IMR-90 (cell line): ENCODE measurements around the gene DCLRE1B. TPM values are rescaled to one million over a fixed set of nuclear protein-coding genes. Genes with fewer than 3 reads are reported as not detected.

ENCODE experiments used
- ATAC-seq: fragments of 200-7000 bp; cut with Tn5 transposase; 2 replicates; pipeline ENCODE4 v1.9.1; 2020; ENCODE audit warnings: low read depth, mild to moderate bottlenecking, moderate library complexity
- BruUV-seq: library from RNA; stranded (reverse); fragments of 400-500 nt; replicated peaks from 2 replicates; lab custom pipeline; 2021; lab: Mats Ljungman, UMichigan
- CTCF ChIA-PET: fragments of 300-600 bp; formaldehyde crosslinking; extraction: SDS; loops from one replicate; lab custom pipeline; 2021; ENCODE audit warnings: antibody characterized with exemption; lab: Yijun Ruan, JAX
- POLR2A ChIA-PET: fragments of 300-600 bp; sonication (Branson Sonifier 250); formaldehyde crosslinking; loops from one replicate; lab custom pipeline; 2022; ENCODE audit warnings: antibody characterized with exemption; ENCODE audit not compliant: unreplicated experiment; lab: Charles Lee
- DNase-seq: peaks from one replicate; pipeline ENCODE4 v3.0.0; 2013
- H2AFZ ChIP-seq: replicated peaks from 2 replicates; pipeline ENCODE3; 2013; ENCODE audit warnings: low read length, mild to moderate bottlenecking; ENCODE audit not compliant: poor library complexity
- H2AK5ac ChIP-seq: 2 replicates; pipeline ENCODE4 v1.6.1; 2013; ENCODE audit warnings: low read depth, low read length, inconsistent platforms
- H2AK9ac ChIP-seq: replicated peaks from 2 replicates; pipeline ENCODE3; 2013; ENCODE audit warnings: mild to moderate bottlenecking, low read depth, low read length, moderate library complexity; ENCODE audit not compliant: poor library complexity
- H2BK120ac ChIP-seq: 2 replicates; pipeline ENCODE4 v1.6.1; 2013; ENCODE audit warnings: low read depth, low read length, inconsistent platforms
- H2BK15ac ChIP-seq: 3 replicates; pipeline ENCODE4 v1.6.1; 2013; ENCODE audit warnings: low read depth, low read length, inconsistent platforms
- H2BK20ac ChIP-seq: 2 replicates; pipeline ENCODE4 v1.6.1; 2013; ENCODE audit warnings: low read depth, mild to moderate bottlenecking, inconsistent platforms, low read length, moderate library complexity
- H2BK5ac ChIP-seq: 2 replicates; pipeline ENCODE4 v1.6.1; 2013; ENCODE audit warnings: mild to moderate bottlenecking, low read depth, low read length, inconsistent platforms; ENCODE audit not compliant: poor library complexity, severe bottlenecking
- H3K14ac ChIP-seq: replicated peaks from 2 replicates; pipeline ENCODE4 v1.6.1; 2013; ENCODE audit warnings: low read depth, low read length, inconsistent platforms
- H3K18ac ChIP-seq: 2 replicates; pipeline ENCODE4 v1.6.1; 2013; ENCODE audit warnings: low read depth, low read length, control low read depth
- H3K23ac ChIP-seq: 2 replicates; pipeline ENCODE4 v1.6.1; 2013; ENCODE audit warnings: low read depth, low read length, inconsistent platforms
- H3K27ac ChIP-seq: 2 replicates; pipeline ENCODE4 v1.5.1; 2013; ENCODE audit warnings: mild to moderate bottlenecking, control low read depth, low read length; ENCODE audit not compliant: insufficient read depth
- H3K27me3 ChIP-seq: 2 replicates; pipeline ENCODE4 v1.6.1; 2013; ENCODE audit warnings: low read length; ENCODE audit not compliant: control insufficient read depth, insufficient read depth
- H3K36me3 ChIP-seq: 2 replicates; pipeline ENCODE4 v1.6.1; 2013; ENCODE audit warnings: low read length, mixed read lengths; ENCODE audit not compliant: control insufficient read depth, insufficient read depth
- H3K4ac ChIP-seq: 2 replicates; pipeline ENCODE4 v1.6.1; 2013; ENCODE audit warnings: low read depth, low read length, inconsistent platforms
- H3K4me1 ChIP-seq: 2 replicates; pipeline ENCODE4 v1.6.1; 2013; ENCODE audit warnings: low read length, mixed read lengths; ENCODE audit not compliant: control insufficient read depth, insufficient read depth
- H3K4me2 ChIP-seq: 2 replicates; pipeline ENCODE4 v1.6.1; 2013; ENCODE audit warnings: low read depth, mild to moderate bottlenecking, control low read depth, low read length, moderate library complexity
- H3K4me3 ChIP-seq: 2 replicates; pipeline ENCODE4 v1.5.1; 2013; ENCODE audit warnings: low read depth, mild to moderate bottlenecking, control low read depth, low read length, moderate library complexity; ENCODE audit not compliant: insufficient read depth
- H3K56ac ChIP-seq: 2 replicates; pipeline ENCODE4 v1.6.1; 2013; ENCODE audit warnings: low read length, inconsistent platforms; ENCODE audit not compliant: insufficient read depth; ENCODE audit errors: extremely low read depth
- H3K79me1 ChIP-seq, 2 experiments: 2 replicates each; pipeline ENCODE4 v1.6.1; 2013; ENCODE audit warnings: low read length in 2 of 2, inconsistent platforms in 1 of 2, low read depth in 1 of 2
- H3K9ac ChIP-seq: 2 replicates; pipeline ENCODE4 v1.6.1; 2013; ENCODE audit warnings: low read depth, low read length, control low read depth
- H3K9me1 ChIP-seq: 2 replicates; pipeline ENCODE4 v1.6.1; 2013; ENCODE audit warnings: low read length, inconsistent platforms; ENCODE audit not compliant: insufficient read depth
- H3K9me3 ChIP-seq: 2 replicates; pipeline ENCODE4 v1.6.1; 2013; ENCODE audit warnings: low read length; ENCODE audit not compliant: control insufficient read depth, insufficient read depth
- H4K20me1 ChIP-seq: 2 replicates; pipeline ENCODE4 v1.6.1; 2013; ENCODE audit warnings: low read length, inconsistent platforms; ENCODE audit not compliant: insufficient read depth
- H4K5ac ChIP-seq: 2 replicates; pipeline ENCODE4 v1.6.1; 2013; ENCODE audit warnings: mild to moderate bottlenecking, low read depth, low read length, control low read depth
- H4K8ac ChIP-seq, 2 experiments: 2 replicates each; pipeline ENCODE4 v1.6.1; 2013; ENCODE audit warnings: low read depth in 2 of 2, low read length in 2 of 2, control low read depth in 1 of 2, inconsistent platforms in 1 of 2
- H4K91ac ChIP-seq: 2 replicates; pipeline ENCODE4 v1.6.1; 2013; ENCODE audit warnings: low read depth, low read length, inconsistent platforms; ENCODE audit not compliant: insufficient read depth
- BHLHE40 ChIP-seq: fragments of 150-350 bp; IDR thresholded peaks from 2 replicates; pipeline ENCODE4 v1.6.1; 2016; ENCODE audit warnings: mild to moderate bottlenecking, low read depth, low read length
- CEBPB ChIP-seq: IDR thresholded peaks from 2 replicates; pipeline ENCODE4 v1.6.1; 2012; ENCODE audit warnings: low read depth, low read length, improper control_type of control experiment
- CHD1 ChIP-seq: IDR thresholded peaks from 2 replicates; pipeline ENCODE4 v1.6.1; 2012; ENCODE audit warnings: low read depth, low read length, improper control_type of control experiment
- ELK1 ChIP-seq: fragments of 150-350 bp; IDR thresholded peaks from 2 replicates; pipeline ENCODE4 v1.6.1; 2016; ENCODE audit warnings: low read depth, mild to moderate bottlenecking, low read length, moderate library complexity, borderline replicate concordance
- FOS ChIP-seq: fragments of 150-350 bp; IDR thresholded peaks from 2 replicates; pipeline ENCODE4 v1.6.1; 2016; ENCODE audit warnings: low read depth, low read length
- MAFK ChIP-seq: IDR thresholded peaks from 2 replicates; pipeline ENCODE4 v1.6.1; 2012; ENCODE audit warnings: low read depth, low read length, improper control_type of control experiment
- MAZ ChIP-seq: IDR thresholded peaks from 2 replicates; pipeline ENCODE4 v1.6.1; 2012; ENCODE audit warnings: low read depth, mild to moderate bottlenecking, low read length, improper control_type of control experiment, moderate library complexity, borderline replicate concordance
- MXI1 ChIP-seq: IDR thresholded peaks from 2 replicates; pipeline ENCODE4 v1.6.1; 2012; ENCODE audit warnings: low read depth, mild to moderate bottlenecking, low read length, moderate library complexity, borderline replicate concordance
- NFE2L2 ChIP-seq: fragments of 150-350 bp; IDR thresholded peaks from 2 replicates; pipeline ENCODE4 v1.6.1; 2016; ENCODE audit warnings: low read depth, mild to moderate bottlenecking, low read length
- POLR2A ChIP-seq: IDR thresholded peaks from 2 replicates; pipeline ENCODE4 v1.6.1; 2012; ENCODE audit warnings: mild to moderate bottlenecking, low read depth, low read length
- RAD21 ChIP-seq: IDR thresholded peaks from 2 replicates; pipeline ENCODE4 v1.6.1; 2012; ENCODE audit warnings: low read length, improper control_type of control experiment
- RCOR1 ChIP-seq: IDR thresholded peaks from 2 replicates; pipeline ENCODE4 v1.6.1; 2012; ENCODE audit warnings: mild to moderate bottlenecking, low read length, improper control_type of control experiment; ENCODE audit not compliant: insufficient replicate concordance
- RFX5 ChIP-seq: IDR thresholded peaks from 2 replicates; pipeline ENCODE4 v1.8.0; 2012; ENCODE audit warnings: low read depth, mild to moderate bottlenecking, low read length, moderate library complexity
- SMC3 ChIP-seq: fragments of 150-350 bp; IDR thresholded peaks from 2 replicates; pipeline ENCODE4 v1.6.1; 2016; ENCODE audit warnings: low read depth, mild to moderate bottlenecking, antibody characterized with exemption, low read length, moderate library complexity
- USF2 ChIP-seq: fragments of 150-350 bp; IDR thresholded peaks from 2 replicates; pipeline ENCODE4 v1.6.1; 2017; ENCODE audit warnings: mild to moderate bottlenecking, antibody characterized with exemption, low read length, low read depth
- WGBS, 2 experiments: methylation state at CpG; one replicate each; pipeline versions ENCODE4 v1.1.5 to v1.1.7; 2013; ENCODE audit warnings: missing lambda C conversion rate in 2 of 2; ENCODE audit not compliant: insufficient read length in 1 of 2; ENCODE audit errors: extremely low coverage in 2 of 2; 5-methylcytosine and 5-hydroxymethylcytosine counted together
- dilution Hi-C: fragments of 300-500 bp; cut with HindIII; formaldehyde crosslinking; loops from one replicate; pipeline ENCODE4 v1.14.3; 2018; ENCODE audit warnings: low sequenced_read_pairs; ENCODE audit not compliant: unreplicated experiment
- in situ Hi-C: fragments of 300-500 bp; cut with MboI; formaldehyde crosslinking; loops from 3 replicates; pipeline ENCODE4 v1.14.3; 2019; ENCODE audit warnings: low sequenced_read_pairs, inconsistent platforms, mixed read lengths
- intact Hi-C: fragments of 100-400 bp; cut with micrococcal nuclease; formaldehyde crosslinking; loops from 2 replicates; pipeline ENCODE4 v1.10.0; 2022
- polyA plus RNA-seq, 3 experiments: library from polyadenylated mRNA; depleted of rRNA; stranded (reverse); fragments of >200 nt; gene quantifications; 2 replicates each; pipeline ENCODE4 v1.2.3, GENCODE V29; 2012; ENCODE audit warnings: low replicate concordance in 1 of 3
- total RNA-seq: library from RNA; depleted of rRNA; stranded (reverse); fragments of >200 nt; gene quantifications from 2 replicates; pipeline ENCODE4 v1.2.3, GENCODE V29; 2012
- TF ChIP-seq, protein P1 (sequence below): conservative IDR thresholded peaks from 2 replicates; pipeline ENCODE4 v1.5.1; 2012; ENCODE audit warnings: mild to moderate bottlenecking, low read depth, low read length, improper control_type of control experiment

DCLRE1B gene
- total and polyA plus RNA-seq, 2 of the 4 experiments (the other 2 are of a cell fraction): 4.9 to 6.1 TPM

DNA sequence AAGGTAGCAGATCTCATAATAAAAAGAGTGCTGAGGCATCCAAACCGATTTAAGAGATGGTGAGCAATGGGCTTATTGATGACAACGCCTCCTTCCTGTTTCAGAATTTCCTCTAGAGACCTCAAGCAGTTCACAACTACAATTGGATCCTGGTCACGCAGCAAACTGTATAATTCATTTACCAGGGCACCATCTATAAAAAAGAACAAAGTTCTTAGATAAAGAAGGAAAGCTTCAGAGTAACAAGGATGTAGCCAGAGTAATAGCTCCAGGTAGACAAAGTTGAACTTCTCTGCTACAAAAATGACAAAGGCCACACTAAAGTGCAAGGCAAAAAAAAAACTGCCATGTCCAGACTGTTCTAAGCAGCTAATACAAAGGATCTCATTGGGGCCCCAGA lies 3.9 kb upstream of the DCLRE1B start:
- H3K9me1 ChIP-seq: no peaks in the 10 kb centered on the region
- H3K4ac ChIP-seq: no peak overlapping the region
- H3K9me3 ChIP-seq: no peaks in the 10 kb centered on the region
- no peak overlapping the region for H3K4me2 ChIP-seq
- dilution Hi-C loops: no loop called here
- WGBS, 2 experiments: no CpG with 5 or more reads among the region's 3 CpGs
- no peak overlapping the region for H4K8ac ChIP-seq
- no peaks in the 10 kb centered on the region for H3K27me3 ChIP-seq
- H2AK5ac ChIP-seq: no peak overlapping the region
- no peaks in the 10 kb centered on the region for H3K4me1 ChIP-seq
- peaks cover 9% of the 10 kb centered on the region for H3K36me3 ChIP-seq
- no peak overlapping the region for H3K4me3 ChIP-seq
- H3K56ac ChIP-seq: no peak overlapping the region
- no peak overlapping the region for H4K91ac ChIP-seq
- no peak overlapping the region for H4K5ac ChIP-seq
- no peaks in the 10 kb centered on the region for H4K20me1 ChIP-seq
- H3K18ac ChIP-seq: no peak overlapping the region
- no TSS peak for BruUV-seq
- no peak overlapping the region for H2BK15ac ChIP-seq
- no peak overlapping the region for H2AFZ ChIP-seq
- intact Hi-C loops: loop anchor here (10.0 kb wide), 2 partner anchors 146 to 506 kb away; partner anchors contain the start of genes MAGI3 and PHTF1
- TF ChIP-seq SMC3: no peak
- TF ChIP-seq ELK1: no peak
- TF ChIP-seq, protein P1, sequence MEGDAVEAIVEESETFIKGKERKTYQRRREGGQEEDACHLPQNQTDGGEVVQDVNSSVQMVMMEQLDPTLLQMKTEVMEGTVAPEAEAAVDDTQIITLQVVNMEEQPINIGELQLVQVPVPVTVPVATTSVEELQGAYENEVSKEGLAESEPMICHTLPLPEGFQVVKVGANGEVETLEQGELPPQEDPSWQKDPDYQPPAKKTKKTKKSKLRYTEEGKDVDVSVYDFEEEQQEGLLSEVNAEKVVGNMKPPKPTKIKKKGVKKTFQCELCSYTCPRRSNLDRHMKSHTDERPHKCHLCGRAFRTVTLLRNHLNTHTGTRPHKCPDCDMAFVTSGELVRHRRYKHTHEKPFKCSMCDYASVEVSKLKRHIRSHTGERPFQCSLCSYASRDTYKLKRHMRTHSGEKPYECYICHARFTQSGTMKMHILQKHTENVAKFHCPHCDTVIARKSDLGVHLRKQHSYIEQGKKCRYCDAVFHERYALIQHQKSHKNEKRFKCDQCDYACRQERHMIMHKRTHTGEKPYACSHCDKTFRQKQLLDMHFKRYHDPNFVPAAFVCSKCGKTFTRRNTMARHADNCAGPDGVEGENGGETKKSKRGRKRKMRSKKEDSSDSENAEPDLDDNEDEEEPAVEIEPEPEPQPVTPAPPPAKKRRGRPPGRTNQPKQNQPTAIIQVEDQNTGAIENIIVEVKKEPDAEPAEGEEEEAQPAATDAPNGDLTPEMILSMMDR: no peak
- TF ChIP-seq NFE2L2: no peak
- no peak for TF ChIP-seq RAD21
- no peak for TF ChIP-seq CHD1
- no peak for TF ChIP-seq MAZ
- no peak for TF ChIP-seq BHLHE40
- no peak for TF ChIP-seq RCOR1
- no peak for TF ChIP-seq MXI1
- no peak for TF ChIP-seq FOS
- no peak for TF ChIP-seq RFX5
- no peak for TF ChIP-seq USF2
- no peak for TF ChIP-seq CEBPB
- TF ChIP-seq POLR2A: no peak
- TF ChIP-seq MAFK: no peak
- H2BK20ac ChIP-seq: no peak overlapping the region
- ChIA-PET POLR2A (no interaction called here), CTCF (no interaction called here)
- H3K9ac ChIP-seq: no peak overlapping the region
- no peak for ATAC-seq
- H3K79me1 ChIP-seq: peaks cover 23 to 30% of the 10 kb centered on the region in 2 experiments
- no peak overlapping the region for H2AK9ac ChIP-seq
- in situ Hi-C loops: loop anchor here (5.0 to 25.0 kb wide), 2 partner anchors 64 to 764 kb away; no protein-coding TSS in a partner anchor
- no peak overlapping the region for H3K14ac ChIP-seq
- no peak for DNase-seq
- H3K27ac ChIP-seq: no peak overlapping the region
- no peak overlapping the region for H2BK120ac ChIP-seq
- H3K23ac ChIP-seq: no peak overlapping the region
- no peak overlapping the region for H2BK5ac ChIP-seq
